HG03520 (cell line): ENCODE data around the gene ATAD3C.

ENCODE experiments used
- ATAC-seq: cut with Tn5 transposase; IDR thresholded peaks from one replicate; pipeline ENCODE4 v1.9.1; 2021; ENCODE audit warnings: mild to moderate bottlenecking, moderate library complexity; ENCODE audit not compliant: unreplicated experiment

Gene ATAD3C

GRCh38 chr1:1430114-1430982 lies 19.1 kb upstream of the ATAD3C start:
- no peak for ATAC-seq

- no peak for ATAC-seq
Observed at GRCh38 chr1:1430992-1431844, 18.3 kb upstream of the ATAD3C start.

GRCh38 chr1:1431845-1432273 lies 17.6 kb upstream of the ATAD3C start:
- ATAC-seq = no peak

- no peak for ATAC-seq
Observed at GRCh38 chr1:1432274-1432950, 17.1 kb upstream of the ATAD3C start.

GRCh38 chr1:1432951-1433803 lies 16.3 kb upstream of the ATAD3C start:
- ATAC-seq = no peak

GRCh38 chr1:1433804-1434130 lies 15.7 kb upstream of the ATAD3C start:
- ATAC-seq = no peak

GRCh38 chr1:1434131-1434823 lies 15.2 kb upstream of the ATAD3C start:
- ATAC-seq = no peak

- ATAC-seq = no peak
Observed at GRCh38 chr1:1434824-1435105, 14.7 kb upstream of the ATAD3C start.

GRCh38 chr1:1435106-1435903 lies 14.2 kb upstream of the ATAD3C start, which contains the start of gene VWA1:
Gene VWA1 (plus strand): TSS chr1:1435690. CDS start chr1:1435749, 59 bp downstream.
- no peak for ATAC-seq

- ATAC-seq = no peak
Observed at GRCh38 chr1:1435911-1436629, 13.4 kb upstream of the ATAD3C start.

GRCh38 chr1:1436630-1437032 lies 12.9 kb upstream of the ATAD3C start:
- no peak for ATAC-seq

- ATAC-seq = no peak
Observed at GRCh38 chr1:1437033-1437903, 12.2 kb upstream of the ATAD3C start.

GRCh38 chr1:1437904-1438376 lies 11.5 kb upstream of the ATAD3C start:
- ATAC-seq = no peak

GRCh38 chr1:1438531-1439381 lies 10.7 kb upstream of the ATAD3C start:
- ATAC-seq = no peak

GRCh38 chr1:1439546-1440261 lies 9.8 kb upstream of the ATAD3C start:
- ATAC-seq = no peak
